Chondrocyte (in vitro differentiated cells): ENCODE results near the gene CHRNB2. TPM values are rescaled to one million over a fixed set of nuclear protein-coding genes. Genes with fewer than 3 reads are reported as not detected.

Experiments used
- DNase-seq: peaks from one replicate; pipeline ENCODE4 v3.0.0; 2021; ENCODE audit warnings: mixed read lengths, low spot score
- H3K27ac Mint-ChIP-seq: one replicate; pipeline ENCODE4 v1.8.0; 2021; ENCODE audit warnings: mild to moderate bottlenecking, moderate library complexity, mixed read lengths; ENCODE audit not compliant: unreplicated experiment
- H3K27me3 Mint-ChIP-seq: 2 replicates; pipeline ENCODE4 v1.8.0; 2021; ENCODE audit warnings: low read depth, mixed read lengths
- H3K36me3 Mint-ChIP-seq: 2 replicates; pipeline ENCODE4 v1.8.0; 2021; ENCODE audit warnings: low read depth, mixed read lengths
- H3K4me1 Mint-ChIP-seq: 2 replicates; pipeline ENCODE4 v1.8.0; 2021; ENCODE audit warnings: low read depth, mild to moderate bottlenecking, mixed read lengths
- H3K4me3 Mint-ChIP-seq: one replicate; pipeline ENCODE4 v1.8.0; 2021; ENCODE audit warnings: mild to moderate bottlenecking, moderate library complexity, mixed read lengths; ENCODE audit not compliant: unreplicated experiment
- H3K9me3 Mint-ChIP-seq: 2 replicates; pipeline ENCODE4 v1.8.0; 2021; ENCODE audit warnings: low read depth, mixed read lengths
- total RNA-seq: library from RNA; stranded (reverse); gene quantifications from 3 replicates; pipeline ENCODE4 v1.2.1, GENCODE V29; 2021
- TF ChIP-seq, protein P1 (sequence below): fragments of 200-600 bp; sonication (generic); IDR thresholded peaks from 2 replicates; pipeline ENCODE4 v1.5.0; 2021; ENCODE audit warnings: antibody characterized with exemption, mild to moderate bottlenecking, moderate library complexity

Gene CHRNB2
- total RNA-seq, 1 donor from 2014 or later, result not detected

DNA sequence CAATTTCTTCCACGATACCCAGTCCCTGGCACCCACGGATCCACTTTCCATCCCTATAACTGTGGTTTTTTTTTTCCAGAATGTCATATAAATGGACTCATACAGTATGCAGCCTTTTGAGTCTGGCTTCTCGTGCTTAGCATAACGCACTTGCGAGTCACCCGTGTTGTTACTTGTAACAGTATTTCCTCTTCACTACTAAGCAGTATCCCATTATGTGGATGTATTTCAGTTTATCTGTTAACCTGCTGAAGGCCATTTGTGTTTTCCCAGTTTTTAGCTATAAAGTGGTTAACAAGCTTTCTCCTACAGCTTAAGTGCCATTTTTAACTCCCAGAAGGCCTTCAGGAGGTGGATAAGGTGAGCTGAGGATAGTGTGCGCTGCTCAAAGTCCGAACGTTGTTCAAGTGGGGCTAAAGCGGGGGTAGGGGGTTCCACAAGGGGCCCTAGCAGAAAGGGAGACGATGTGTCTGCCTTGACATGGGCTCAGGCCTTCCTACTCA, 39.6 kb downstream of the CHRNB2 start:
- H3K9me3 Mint-ChIP-seq, result no peaks in the 10 kb centered on the region
- peak overlapping the region; percentile 97 for H3K27ac Mint-ChIP-seq
- peak overlapping the region; percentile 83 for H3K4me3 Mint-ChIP-seq
- no peaks in the 10 kb centered on the region for H3K27me3 Mint-ChIP-seq
- DNase-seq, result no peak
- H3K36me3 Mint-ChIP-seq, result no peaks in the 10 kb centered on the region
- TF ChIP-seq, protein P1, sequence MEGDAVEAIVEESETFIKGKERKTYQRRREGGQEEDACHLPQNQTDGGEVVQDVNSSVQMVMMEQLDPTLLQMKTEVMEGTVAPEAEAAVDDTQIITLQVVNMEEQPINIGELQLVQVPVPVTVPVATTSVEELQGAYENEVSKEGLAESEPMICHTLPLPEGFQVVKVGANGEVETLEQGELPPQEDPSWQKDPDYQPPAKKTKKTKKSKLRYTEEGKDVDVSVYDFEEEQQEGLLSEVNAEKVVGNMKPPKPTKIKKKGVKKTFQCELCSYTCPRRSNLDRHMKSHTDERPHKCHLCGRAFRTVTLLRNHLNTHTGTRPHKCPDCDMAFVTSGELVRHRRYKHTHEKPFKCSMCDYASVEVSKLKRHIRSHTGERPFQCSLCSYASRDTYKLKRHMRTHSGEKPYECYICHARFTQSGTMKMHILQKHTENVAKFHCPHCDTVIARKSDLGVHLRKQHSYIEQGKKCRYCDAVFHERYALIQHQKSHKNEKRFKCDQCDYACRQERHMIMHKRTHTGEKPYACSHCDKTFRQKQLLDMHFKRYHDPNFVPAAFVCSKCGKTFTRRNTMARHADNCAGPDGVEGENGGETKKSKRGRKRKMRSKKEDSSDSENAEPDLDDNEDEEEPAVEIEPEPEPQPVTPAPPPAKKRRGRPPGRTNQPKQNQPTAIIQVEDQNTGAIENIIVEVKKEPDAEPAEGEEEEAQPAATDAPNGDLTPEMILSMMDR, result no peak
- H3K4me1 Mint-ChIP-seq, result peaks cover 46% of the 10 kb centered on the region

DNA sequence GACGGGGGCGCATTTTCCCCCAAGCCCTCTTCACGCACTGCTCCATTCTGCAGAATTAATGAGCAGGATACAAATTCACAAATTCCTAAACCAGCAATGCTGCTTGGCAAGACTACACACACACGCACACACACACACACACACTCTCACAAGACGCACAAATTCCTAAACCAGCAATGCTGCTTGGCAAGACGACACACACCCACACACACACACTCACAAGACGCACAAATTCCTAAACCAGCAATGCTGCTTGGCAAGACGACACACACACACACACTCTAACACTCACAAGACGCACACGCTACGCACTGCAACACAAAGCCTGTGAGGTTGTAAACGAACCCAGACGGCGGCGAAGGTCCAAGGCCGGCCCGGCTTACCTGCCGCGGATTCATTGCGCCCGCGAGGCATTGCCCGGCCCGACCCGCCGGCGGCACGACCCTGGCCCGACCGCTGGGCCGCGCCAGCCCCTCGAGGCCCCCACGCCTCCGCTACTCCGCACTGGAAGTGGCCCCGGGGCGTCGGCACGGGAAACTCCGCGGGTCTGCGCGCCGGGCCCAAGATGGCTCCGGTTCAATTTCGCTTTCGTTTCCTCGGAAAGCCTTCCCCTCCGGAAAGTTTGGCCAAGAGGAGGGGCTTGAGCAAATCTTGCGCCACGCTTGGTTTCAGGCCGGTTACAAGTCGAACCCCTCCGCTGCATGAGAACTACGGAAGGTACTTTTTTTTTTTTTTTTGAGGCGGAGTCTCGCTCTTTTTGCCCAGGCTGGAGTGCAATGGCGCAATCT, 40.2 kb downstream of the CHRNB2 start, which contains the start of gene ADAR:
TSS of gene ADAR (minus strand) at position 578 of the 788 bp plus-strand sequence. CDS start at position 398, 180 bp downstream.
- no peaks in the 10 kb centered on the region for H3K36me3 Mint-ChIP-seq
- H3K9me3 Mint-ChIP-seq, result no peaks in the 10 kb centered on the region
- TF ChIP-seq, protein P1, result peak; percentile 17

DNA sequence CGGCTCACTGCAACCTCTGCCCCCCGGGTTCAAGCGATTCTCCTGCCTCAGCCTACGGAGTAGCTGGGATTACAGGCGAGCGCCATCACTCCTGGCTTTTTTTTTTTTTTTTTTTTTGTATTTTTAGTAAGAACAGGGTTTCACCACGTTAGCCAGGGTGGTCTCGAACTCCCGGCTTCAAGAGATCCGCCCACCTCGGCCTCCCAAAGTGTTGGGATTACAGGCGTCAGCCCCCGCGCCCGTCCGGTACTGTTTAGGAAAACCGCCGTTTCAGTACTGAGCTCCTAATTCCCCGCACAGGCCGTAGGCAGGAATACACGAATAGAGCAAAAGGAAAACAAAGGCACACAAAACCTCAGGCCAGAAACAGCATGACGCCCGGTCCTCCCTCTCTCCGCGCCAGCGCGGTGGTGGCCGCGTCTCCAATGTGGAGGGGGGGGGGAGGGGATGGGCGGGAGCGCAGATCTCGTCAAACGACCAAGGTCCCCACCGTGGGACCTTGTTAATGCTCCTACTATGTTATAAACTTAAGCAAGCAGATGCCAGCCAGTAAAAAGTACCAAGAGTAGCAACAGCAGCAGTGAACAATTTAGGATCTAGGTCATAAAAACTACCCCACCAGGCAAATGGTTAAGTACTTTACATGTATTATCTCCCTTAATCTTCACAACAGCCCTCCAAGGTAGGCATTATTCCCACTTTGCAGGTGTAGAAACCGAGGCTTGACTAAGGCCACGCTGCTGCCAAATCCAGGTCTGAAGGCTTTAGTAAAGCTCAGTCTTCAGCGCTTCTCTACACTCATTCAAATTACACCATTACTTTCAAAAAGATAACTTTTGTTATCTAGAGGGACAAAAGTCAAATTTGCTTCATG, 41.1 kb downstream of the CHRNB2 start:
- TF ChIP-seq, protein P1, result no peak
- DNase-seq, result no peak
- no peaks in the 10 kb centered on the region for H3K27me3 Mint-ChIP-seq

More for the DNA sequence above, 40.2 kb downstream of the CHRNB2 start, which contains the start of gene ADAR:
- DNase-seq, result no peak
- peak within 1 kb of the TSS; percentile 97 for H3K27ac Mint-ChIP-seq
- H3K27me3 Mint-ChIP-seq, result no peaks in the 10 kb centered on the region
- peaks cover 46% of the 10 kb centered on the region for H3K4me1 Mint-ChIP-seq
- peak within 1 kb of the TSS; percentile 83 for H3K4me3 Mint-ChIP-seq

DNA sequence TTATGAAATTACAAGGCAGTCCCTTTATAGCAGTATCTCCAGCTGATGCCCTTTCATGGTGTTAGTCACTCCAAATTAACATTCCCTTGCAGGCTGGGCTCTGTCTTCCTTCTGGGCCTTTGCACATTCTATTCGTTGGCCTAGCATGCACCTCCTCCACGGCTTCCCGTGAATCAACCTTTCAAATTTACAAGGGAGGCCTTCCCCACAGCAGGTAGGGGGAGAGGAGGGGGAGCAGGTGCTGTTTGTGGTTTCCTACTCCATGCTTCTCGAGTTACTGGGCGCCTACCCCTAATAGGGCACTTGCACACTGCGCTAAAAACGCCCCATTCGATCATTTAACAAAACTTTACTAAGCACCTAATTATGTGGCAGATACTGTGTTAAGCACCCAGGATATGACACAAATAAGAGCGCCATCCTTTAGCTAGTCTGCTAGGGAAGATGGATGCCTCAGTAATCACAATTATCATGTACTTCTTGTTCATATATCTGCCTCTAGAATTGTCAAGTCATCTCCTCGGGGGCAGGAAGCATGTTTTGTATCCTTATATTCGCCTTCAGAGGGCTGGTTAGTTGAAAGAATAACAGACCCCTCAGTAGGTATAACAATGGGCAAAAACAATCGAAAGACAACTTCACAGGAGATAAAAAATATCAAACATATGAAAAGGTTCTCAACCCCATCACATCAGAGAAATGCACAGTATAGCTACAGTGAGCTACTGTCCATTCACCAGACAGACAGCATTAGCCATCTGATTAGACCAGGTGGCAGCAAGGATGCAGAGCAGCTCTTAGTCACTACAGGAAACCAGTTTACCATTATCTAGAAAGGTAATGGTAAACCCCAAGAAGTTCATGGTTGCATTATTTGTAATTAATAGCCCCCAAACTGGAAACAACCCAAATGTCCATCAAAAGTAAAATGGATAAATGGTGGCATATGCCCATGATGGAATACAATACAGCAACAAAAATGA, 42.1 kb downstream of the CHRNB2 start:
- DNase-seq, result no peak
- Mint-ChIP-seq H3K4me3 (peak overlapping the region; percentile 83), H3K27ac (peak overlapping the region; percentile 97), H3K27me3 (no peaks in the 10 kb centered on the region), H3K36me3 (no peaks in the 10 kb centered on the region), H3K9me3 (no peaks in the 10 kb centered on the region), H3K4me1 (peaks cover 44% of the 10 kb centered on the region)
- TF ChIP-seq, protein P1, result no peak

More for the DNA sequence above, 41.1 kb downstream of the CHRNB2 start:
- peak overlapping the region; percentile 97 for H3K27ac Mint-ChIP-seq
- H3K9me3 Mint-ChIP-seq, result no peaks in the 10 kb centered on the region
- no peaks in the 10 kb centered on the region for H3K36me3 Mint-ChIP-seq
- peak overlapping the region; percentile 83 for H3K4me3 Mint-ChIP-seq
- peaks cover 46% of the 10 kb centered on the region for H3K4me1 Mint-ChIP-seq
